SH-SY5Y (cell line): ENCODE results near the gene PLEKHG5.

Experiments
- GATA2 ChIP-seq: IDR thresholded peaks from 2 replicates; pipeline ENCODE4 v1.6.1; 2011; ENCODE audit warnings: mild to moderate bottlenecking, low read depth, low read length
- GATA3 ChIP-seq: IDR thresholded peaks from 2 replicates; pipeline ENCODE4 v1.6.1; 2011; ENCODE audit warnings: low read depth, mild to moderate bottlenecking, low read length, moderate library complexity

Gene PLEKHG5

GRCh38 chr1:6505367-6506209 is 14.1 kb upstream of the PLEKHG5 start:
- TF ChIP-seq GATA3 (no peak), GATA2 (no peak)

- TF ChIP-seq GATA3: no peak
- no peak for TF ChIP-seq GATA2
Observed at GRCh38 chr1:6504887-6505286, 13.4 kb upstream of the PLEKHG5 start.

- TF ChIP-seq GATA2: no peak
- TF ChIP-seq GATA3: no peak
Observed at GRCh38 chr1:6503884-6504602, 12.6 kb upstream of the PLEKHG5 start.

GRCh38 chr1:6502000-6502891 is 10.8 kb upstream of the PLEKHG5 start:
- TF ChIP-seq GATA2: no peak
- no peak for TF ChIP-seq GATA3

GRCh38 chr1:6501279-6501813 is 9.9 kb upstream of the PLEKHG5 start:
- TF ChIP-seq GATA2 (no peak), GATA3 (no peak)

- TF ChIP-seq GATA3: no peak
- TF ChIP-seq GATA2: no peak
Observed at GRCh38 chr1:6500544-6501278, 9.2 kb upstream of the PLEKHG5 start.

GRCh38 chr1:6499296-6499695 is 7.8 kb upstream of the PLEKHG5 start:
- TF ChIP-seq GATA3 (no peak), GATA2 (no peak)

- TF ChIP-seq GATA2 (no peak), GATA3 (no peak)
Observed at GRCh38 chr1:6498576-6499111, 7.2 kb upstream of the PLEKHG5 start.

GRCh38 chr1:6497867-6498575 is 6.6 kb upstream of the PLEKHG5 start:
- TF ChIP-seq GATA3: no peak
- no peak for TF ChIP-seq GATA2

- TF ChIP-seq GATA2: no peak
- no peak for TF ChIP-seq GATA3
Observed at GRCh38 chr1:6497215-6497866, 5.9 kb upstream of the PLEKHG5 start.

GRCh38 chr1:6496890-6497214 is 5.4 kb upstream of the PLEKHG5 start:
- TF ChIP-seq GATA2: no peak
- TF ChIP-seq GATA3: no peak

GRCh38 chr1:6496365-6496721 is 4.9 kb upstream of the PLEKHG5 start:
- TF ChIP-seq GATA3: no peak
